GM12892 (cell line): ENCODE results near the gene ZNF44.

ENCODE experiments used
- POLR2A ChIP-seq: IDR thresholded peaks from 2 replicates; pipeline ENCODE4 v1.6.1; 2011; ENCODE audit warnings: low read depth, low read length, control low read depth
- POLR2AphosphoS5 ChIP-seq: IDR thresholded peaks from 2 replicates; pipeline ENCODE4 v1.6.1; 2011; ENCODE audit warnings: low read depth, low read length, control low read depth
- TAF1 ChIP-seq: IDR thresholded peaks from 2 replicates; pipeline ENCODE4 v1.6.1; 2011; ENCODE audit warnings: low read depth, mild to moderate bottlenecking, control low read depth, low read length, borderline replicate concordance

- TF ChIP-seq POLR2AphosphoS5 (no peak), POLR2A (no peak), TAF1 (no peak)
Observed at GRCh38 chr19:12295191-12295590, 508 bp upstream of the ZNF44 start.
